ENCODE data around the gene FAAP100.

DNA sequence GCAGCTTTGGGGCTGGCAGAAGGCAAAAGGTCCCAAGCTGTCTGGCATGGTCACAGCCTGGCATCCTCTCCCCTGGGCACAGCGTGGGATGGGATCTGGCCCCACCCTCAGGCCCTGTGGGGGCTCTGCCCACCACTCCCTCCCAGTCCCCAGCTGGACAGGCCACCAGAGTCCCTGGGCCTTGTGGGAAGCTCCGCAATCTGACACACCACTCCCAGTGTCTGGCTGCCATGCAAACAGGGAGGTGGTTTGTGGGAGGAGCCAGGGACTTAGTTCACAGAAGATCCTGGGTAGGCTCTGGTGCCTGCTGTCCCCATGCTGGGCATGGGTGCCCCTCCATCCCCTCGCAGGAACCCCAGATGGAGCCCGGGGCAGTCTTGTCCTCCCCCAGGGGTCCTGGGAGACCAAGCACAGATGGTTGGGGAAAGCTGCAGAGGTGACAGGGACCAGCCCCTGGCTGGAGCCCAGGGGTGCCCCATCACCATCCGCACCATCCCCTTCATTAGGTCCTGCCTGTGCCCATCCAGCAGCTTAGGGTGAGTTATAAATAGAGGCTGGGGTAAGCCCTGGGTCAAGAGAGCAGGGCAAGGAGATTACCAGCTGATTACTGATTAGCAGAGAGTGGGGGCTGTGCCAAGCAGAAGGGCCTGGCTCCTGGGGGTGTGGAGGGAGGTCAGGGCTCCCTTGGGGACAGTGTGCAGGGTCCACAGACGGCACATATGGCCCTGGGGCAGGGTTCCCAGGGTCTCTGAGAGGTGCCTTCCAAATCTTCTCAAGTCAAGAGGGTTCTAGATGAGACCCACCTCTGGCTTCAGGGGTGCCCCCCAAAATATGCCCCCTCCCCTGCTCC lies 17.8 kb downstream of the FAAP100 start:
- TF ChIP-seq POLR2A (IDR thresholded peaks at IDR 0.05) = no peak
- TF ChIP-seq, protein P1, sequence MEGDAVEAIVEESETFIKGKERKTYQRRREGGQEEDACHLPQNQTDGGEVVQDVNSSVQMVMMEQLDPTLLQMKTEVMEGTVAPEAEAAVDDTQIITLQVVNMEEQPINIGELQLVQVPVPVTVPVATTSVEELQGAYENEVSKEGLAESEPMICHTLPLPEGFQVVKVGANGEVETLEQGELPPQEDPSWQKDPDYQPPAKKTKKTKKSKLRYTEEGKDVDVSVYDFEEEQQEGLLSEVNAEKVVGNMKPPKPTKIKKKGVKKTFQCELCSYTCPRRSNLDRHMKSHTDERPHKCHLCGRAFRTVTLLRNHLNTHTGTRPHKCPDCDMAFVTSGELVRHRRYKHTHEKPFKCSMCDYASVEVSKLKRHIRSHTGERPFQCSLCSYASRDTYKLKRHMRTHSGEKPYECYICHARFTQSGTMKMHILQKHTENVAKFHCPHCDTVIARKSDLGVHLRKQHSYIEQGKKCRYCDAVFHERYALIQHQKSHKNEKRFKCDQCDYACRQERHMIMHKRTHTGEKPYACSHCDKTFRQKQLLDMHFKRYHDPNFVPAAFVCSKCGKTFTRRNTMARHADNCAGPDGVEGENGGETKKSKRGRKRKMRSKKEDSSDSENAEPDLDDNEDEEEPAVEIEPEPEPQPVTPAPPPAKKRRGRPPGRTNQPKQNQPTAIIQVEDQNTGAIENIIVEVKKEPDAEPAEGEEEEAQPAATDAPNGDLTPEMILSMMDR (IDR thresholded peaks at IDR 0.05) = no peak

Data from uterus (tissue), 2 donors.